ENCODE measurements around the gene PCDHGB1.
"Not testable (repeated sequence)": the region's sequence is repeated elsewhere in the genome, so short reads cannot be mapped to it uniquely, and the experiment has no call there.

PCDHGB1 gene

GRCh38 chr5:141349917-141350619 lies at the start of gene PCDHGB1:
Gene PCDHGB1 (plus strand): TSS chr5:141350099. CDS start chr5:141350261, 162 bp downstream.
- Histone ChIP-seq H3K27me3 (replicated peaks; ENCODE audit: control insufficient read depth, insufficient read depth, low read length) (peaks cover 4% of the 10 kb centered on the region), H3K4me3 (ENCODE audit: low read length) (peak within 1 kb of the TSS; percentile 77), H3K4me1 (ENCODE audit: control insufficient read depth, insufficient read depth, low read length) (no peaks in the 10 kb centered on the region), H3K36me3 (ENCODE audit: control insufficient read depth, insufficient read depth, low read length, severe bottlenecking) (no peaks in the 10 kb centered on the region), H3K9ac (ENCODE audit: low read length) (no peak within 1 kb of the TSS), H3K9me3 (ENCODE audit: control insufficient read depth, low read length) (peaks cover 29% of the 10 kb centered on the region)
- DNase-seq (ENCODE audit: low read depth), result peak; percentile 65

GRCh38 chr5:141303756-141304155 lies 46.1 kb upstream of the PCDHGB1 start, which contains the start of gene SLC25A2:
Gene SLC25A2 (minus strand): TSS chr5:141304049. CDS start chr5:141303865, 184 bp downstream.
- no peaks in the 10 kb centered on the region for H3K4me1 ChIP-seq (ENCODE audit: control insufficient read depth, insufficient read depth, low read length)
- H3K9me3 ChIP-seq (ENCODE audit: control insufficient read depth, low read length), result peaks cover 70% of the 10 kb centered on the region
- H3K4me3 ChIP-seq (ENCODE audit: low read length), result no peak within 1 kb of the TSS
- no peaks in the 10 kb centered on the region for H3K36me3 ChIP-seq (ENCODE audit: control insufficient read depth, insufficient read depth, low read length, severe bottlenecking)
- H3K27me3 ChIP-seq (replicated peaks; ENCODE audit: control insufficient read depth, insufficient read depth, low read length), result no peaks in the 10 kb centered on the region
- no peak within 1 kb of the TSS for H3K9ac ChIP-seq (ENCODE audit: low read length)
- no peak for DNase-seq (ENCODE audit: low read depth)

GRCh38 chr5:141306630-141307029 lies 43.3 kb upstream of the PCDHGB1 start:
- no peak for DNase-seq (ENCODE audit: low read depth)
- no peak overlapping the region for H3K9ac ChIP-seq (ENCODE audit: low read length)

GRCh38 chr5:141313711-141314110 lies 36.2 kb upstream of the PCDHGB1 start:
- Histone ChIP-seq H3K4me1 (ENCODE audit: control insufficient read depth, insufficient read depth, low read length) (peaks cover 6% of the 10 kb centered on the region), H3K36me3 (ENCODE audit: control insufficient read depth, insufficient read depth, low read length, severe bottlenecking) (peaks cover 35% of the 10 kb centered on the region), H3K9me3 (ENCODE audit: control insufficient read depth, low read length) (peaks cover 77% of the 10 kb centered on the region), H3K9ac (ENCODE audit: low read length) (no peak overlapping the region), H3K27me3 (replicated peaks; ENCODE audit: control insufficient read depth, insufficient read depth, low read length) (no peaks in the 10 kb centered on the region), H3K4me3 (ENCODE audit: low read length) (peak overlapping the region; percentile 5)
- DNase-seq (ENCODE audit: low read depth), result no peak

More at GRCh38 chr5:141306630-141307029, 43.3 kb upstream of the PCDHGB1 start:
- no peak overlapping the region for H3K4me3 ChIP-seq (ENCODE audit: low read length)
- H3K27me3 ChIP-seq (replicated peaks; ENCODE audit: control insufficient read depth, insufficient read depth, low read length), result no peaks in the 10 kb centered on the region
- peaks cover 68% of the 10 kb centered on the region for H3K9me3 ChIP-seq (ENCODE audit: control insufficient read depth, low read length)
- H3K4me1 ChIP-seq (ENCODE audit: control insufficient read depth, insufficient read depth, low read length), result no peaks in the 10 kb centered on the region
- peaks cover 5% of the 10 kb centered on the region for H3K36me3 ChIP-seq (ENCODE audit: control insufficient read depth, insufficient read depth, low read length, severe bottlenecking)

- Histone ChIP-seq H3K9me3 (ENCODE audit: control insufficient read depth, low read length) (peaks cover 71% of the 10 kb centered on the region), H3K36me3 (ENCODE audit: control insufficient read depth, insufficient read depth, low read length, severe bottlenecking) (peaks cover 37% of the 10 kb centered on the region), H3K4me1 (ENCODE audit: control insufficient read depth, insufficient read depth, low read length) (peaks cover 15% of the 10 kb centered on the region), H3K4me3 (ENCODE audit: low read length) (peak overlapping the region; percentile 53)
- DNase-seq (ENCODE audit: low read depth); H3K9ac ChIP-seq (ENCODE audit: low read length); H3K27me3 ChIP-seq (replicated peaks; ENCODE audit: control insufficient read depth, insufficient read depth, low read length): not testable (repeated sequence)
Observed at GRCh38 chr5:141316963-141317362, 32.9 kb upstream of the PCDHGB1 start.

- peaks cover 15% of the 10 kb centered on the region for H3K4me1 ChIP-seq (ENCODE audit: control insufficient read depth, insufficient read depth, low read length)
- H3K9me3 ChIP-seq (ENCODE audit: control insufficient read depth, low read length), result peaks cover 49% of the 10 kb centered on the region
- peak overlapping the region; percentile 96 for H3K4me3 ChIP-seq (ENCODE audit: low read length)
- H3K9ac ChIP-seq (ENCODE audit: low read length), result no peak overlapping the region
- DNase-seq (ENCODE audit: low read depth), result no peak
- H3K36me3 ChIP-seq (ENCODE audit: control insufficient read depth, insufficient read depth, low read length, severe bottlenecking), result peaks cover 35% of the 10 kb centered on the region
- no peaks in the 10 kb centered on the region for H3K27me3 ChIP-seq (replicated peaks; ENCODE audit: control insufficient read depth, insufficient read depth, low read length)
Observed at GRCh38 chr5:141319202-141319601, 30.7 kb upstream of the PCDHGB1 start.

GRCh38 chr5:141319699-141320098 lies 30.2 kb upstream of the PCDHGB1 start:
- H3K4me3 ChIP-seq (ENCODE audit: low read length), result peak overlapping the region; percentile 96
- peaks cover 35% of the 10 kb centered on the region for H3K36me3 ChIP-seq (ENCODE audit: control insufficient read depth, insufficient read depth, low read length, severe bottlenecking)
- peak overlapping the region; percentile 96 for H3K9ac ChIP-seq (ENCODE audit: low read length)
- DNase-seq (ENCODE audit: low read depth), result no peak
- peaks cover 15% of the 10 kb centered on the region for H3K4me1 ChIP-seq (ENCODE audit: control insufficient read depth, insufficient read depth, low read length)
- peaks cover 44% of the 10 kb centered on the region for H3K9me3 ChIP-seq (ENCODE audit: control insufficient read depth, low read length)
- H3K27me3 ChIP-seq (replicated peaks; ENCODE audit: control insufficient read depth, insufficient read depth, low read length), result no peaks in the 10 kb centered on the region

- peak within 1 kb of the TSS; percentile 96 for H3K9ac ChIP-seq (ENCODE audit: low read length)
- peak; percentile 97 for DNase-seq (ENCODE audit: low read depth)
- peak within 1 kb of the TSS; percentile 96 for H3K4me3 ChIP-seq (ENCODE audit: low read length)
- H3K27me3 ChIP-seq (replicated peaks; ENCODE audit: control insufficient read depth, insufficient read depth, low read length), result no peaks in the 10 kb centered on the region
- peaks cover 15% of the 10 kb centered on the region for H3K4me1 ChIP-seq (ENCODE audit: control insufficient read depth, insufficient read depth, low read length)
- H3K9me3 ChIP-seq (ENCODE audit: control insufficient read depth, low read length), result peaks cover 37% of the 10 kb centered on the region
- peaks cover 33% of the 10 kb centered on the region for H3K36me3 ChIP-seq (ENCODE audit: control insufficient read depth, insufficient read depth, low read length, severe bottlenecking)
Observed at GRCh38 chr5:141320225-141321169, 29.4 kb upstream of the PCDHGB1 start, which contains the start of gene TAF7. Gene TAF7 (minus strand): TSS chr5:141320784. CDS start chr5:141320044, 740 bp downstream.

GRCh38 chr5:141322261-141322660 lies 27.6 kb upstream of the PCDHGB1 start:
- Histone ChIP-seq H3K9me3 (ENCODE audit: control insufficient read depth, low read length) (peaks cover 24% of the 10 kb centered on the region), H3K9ac (ENCODE audit: low read length) (no peak overlapping the region), H3K36me3 (ENCODE audit: control insufficient read depth, insufficient read depth, low read length, severe bottlenecking) (peaks cover 20% of the 10 kb centered on the region), H3K27me3 (replicated peaks; ENCODE audit: control insufficient read depth, insufficient read depth, low read length) (no peaks in the 10 kb centered on the region), H3K4me1 (ENCODE audit: control insufficient read depth, insufficient read depth, low read length) (peaks cover 15% of the 10 kb centered on the region), H3K4me3 (ENCODE audit: low read length) (no peak overlapping the region)
- DNase-seq (ENCODE audit: low read depth), result no peak

GRCh38 chr5:141326088-141326854 lies 23.6 kb upstream of the PCDHGB1 start:
- DNase-seq (ENCODE audit: low read depth), result peak; percentile 81
- no peaks in the 10 kb centered on the region for H3K36me3 ChIP-seq (ENCODE audit: control insufficient read depth, insufficient read depth, low read length, severe bottlenecking)
- H3K27me3 ChIP-seq (replicated peaks; ENCODE audit: control insufficient read depth, insufficient read depth, low read length), result no peaks in the 10 kb centered on the region
- H3K4me1 ChIP-seq (ENCODE audit: control insufficient read depth, insufficient read depth, low read length), result no peaks in the 10 kb centered on the region
- peak overlapping the region; percentile 73 for H3K9ac ChIP-seq (ENCODE audit: low read length)
- peak overlapping the region; percentile 78 for H3K4me3 ChIP-seq (ENCODE audit: low read length)
- H3K9me3 ChIP-seq (ENCODE audit: control insufficient read depth, low read length), result peaks cover 6% of the 10 kb centered on the region
